NCI-H748 (cell line): ENCODE results near the gene NANS.

ENCODE experiments used
- DNase-seq: peaks from one replicate; lab custom pipeline; 2025; ENCODE audit not compliant: unreplicated experiment; lab: John Stamatoyannopoulos, UW

The NANS gene

DNA sequence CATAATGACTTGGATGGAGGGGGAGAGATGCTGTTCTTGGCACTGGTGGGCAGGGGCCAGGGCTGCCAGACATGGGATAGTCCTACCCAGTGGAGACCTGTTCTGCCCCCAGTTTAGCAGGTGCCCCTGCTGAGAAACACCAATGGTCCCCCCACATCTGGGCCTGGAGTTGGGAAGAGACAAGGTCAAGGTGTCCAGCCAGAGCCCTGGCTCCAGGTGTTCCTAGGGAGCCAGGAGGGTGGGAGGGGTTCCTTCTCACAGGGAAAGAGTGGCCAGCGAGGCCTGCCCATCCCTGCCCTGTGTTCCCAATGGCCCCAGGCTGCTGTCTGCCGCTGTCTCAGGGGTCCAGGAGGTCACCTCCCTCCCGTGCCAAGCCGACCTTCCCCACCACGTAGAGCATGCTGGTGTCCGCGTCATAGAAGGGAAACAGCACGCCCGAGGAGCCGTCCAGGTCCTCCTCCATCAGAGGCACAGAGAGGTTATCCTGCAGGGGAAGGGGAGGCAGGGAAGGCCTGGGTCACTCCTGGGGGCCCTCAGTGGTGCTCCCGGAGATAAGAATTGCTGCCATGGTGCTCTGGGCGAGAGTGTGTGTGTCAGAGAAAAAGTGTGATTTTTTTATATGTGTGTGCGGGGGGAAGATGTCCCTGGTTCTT, 74.2 kb downstream of the NANS start:
- no peak for DNase-seq

DNA sequence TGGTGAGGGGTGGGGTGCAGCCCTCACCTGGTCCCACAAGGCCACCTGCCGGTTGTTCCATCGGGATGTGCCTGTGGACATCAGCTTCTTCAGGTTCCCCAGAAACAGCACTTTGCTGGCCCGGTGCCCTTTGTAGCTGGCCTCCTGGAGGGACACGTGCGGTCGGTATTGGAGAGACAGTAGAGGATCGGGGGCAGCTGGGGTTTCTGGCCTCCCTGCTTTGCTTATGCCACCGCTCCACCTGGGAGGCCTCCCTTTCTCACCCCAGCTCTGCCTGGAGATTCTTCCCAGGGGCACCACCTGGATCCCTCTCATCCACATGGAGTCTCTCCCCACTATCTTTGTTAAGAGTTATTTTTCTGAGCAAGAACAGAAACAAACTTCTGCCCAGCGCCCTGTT, 75.6 kb downstream of the NANS start:
- no peak for DNase-seq
